CD4-positive, alpha-beta T cell treated with Interleukin-21 for 1 hour (primary cell): ENCODE measurements around the gene WDR88.
"Not testable (repeated sequence)": the region's sequence is repeated elsewhere in the genome, so short reads cannot be mapped to it uniquely, and the experiment has no call there.

Experiments
- DNase-seq: peaks from one replicate; pipeline ENCODE4 v3.0.0-alpha.2; 2020

Gene WDR88

GRCh38 chr19:33201473-33201872 is 69.6 kb downstream of the WDR88 start:
- no peak for DNase-seq

- no peak for DNase-seq
Measured at GRCh38 chr19:33201886-33202545, 70.1 kb downstream of the WDR88 start.

GRCh38 chr19:33202546-33203507 is 70.9 kb downstream of the WDR88 start:
- no peak for DNase-seq

GRCh38 chr19:33203529-33203928 is 71.6 kb downstream of the WDR88 start:
- DNase-seq, result no peak

GRCh38 chr19:33204136-33204973 is 72.4 kb downstream of the WDR88 start:
- no peak for DNase-seq

GRCh38 chr19:33205110-33205509 is 73.2 kb downstream of the WDR88 start:
- DNase-seq, result no peak

GRCh38 chr19:33205531-33206260 is 73.8 kb downstream of the WDR88 start:
- no peak for DNase-seq

GRCh38 chr19:33206261-33207039 is 74.5 kb downstream of the WDR88 start:
- no peak for DNase-seq

- DNase-seq, result no peak
Measured at GRCh38 chr19:33207040-33207620, 75.2 kb downstream of the WDR88 start.

- DNase-seq, result no peak
Measured at GRCh38 chr19:33207903-33208302, 76.0 kb downstream of the WDR88 start.

- DNase-seq, result no peak
Measured at GRCh38 chr19:33208371-33208895, 76.5 kb downstream of the WDR88 start.

- no peak for DNase-seq
Measured at GRCh38 chr19:33208904-33209849, 77.3 kb downstream of the WDR88 start.

- DNase-seq, result not testable (repeated sequence)
Measured at GRCh38 chr19:33209850-33210230, 77.9 kb downstream of the WDR88 start.

GRCh38 chr19:33210266-33210940 is 78.5 kb downstream of the WDR88 start:
- no peak for DNase-seq

GRCh38 chr19:33211794-33212435 is 80.0 kb downstream of the WDR88 start:
- DNase-seq, result no peak

- no peak for DNase-seq
Measured at GRCh38 chr19:33212436-33213172, 80.7 kb downstream of the WDR88 start.

- no peak for DNase-seq
Measured at GRCh38 chr19:33214596-33214995, 82.7 kb downstream of the WDR88 start.
